IMR-90 (cell line): ENCODE results near the gene CAB39. TPM values are rescaled to one million over a fixed set of nuclear protein-coding genes. Genes with fewer than 3 reads are reported as not detected.
A peak's percentile ranks its signal among the peaks of the same experiment; 100 is the strongest.

ENCODE experiments used
- ATAC-seq: fragments of 200-7000 bp; cut with Tn5 transposase; 2 replicates; pipeline ENCODE4 v1.9.1; 2020; ENCODE audit warnings: low read depth, mild to moderate bottlenecking, moderate library complexity
- BruUV-seq: library from RNA; stranded (reverse); fragments of 400-500 nt; replicated peaks from 2 replicates; lab custom pipeline; 2021; lab: Mats Ljungman, UMichigan
- CTCF ChIA-PET: fragments of 300-600 bp; formaldehyde crosslinking; extraction: SDS; loops from one replicate; lab custom pipeline; 2021; ENCODE audit warnings: antibody characterized with exemption; lab: Yijun Ruan, JAX
- POLR2A ChIA-PET: fragments of 300-600 bp; sonication (Branson Sonifier 250); formaldehyde crosslinking; loops from one replicate; lab custom pipeline; 2022; ENCODE audit warnings: antibody characterized with exemption; ENCODE audit not compliant: unreplicated experiment; lab: Charles Lee
- DNase-seq: peaks from one replicate; pipeline ENCODE4 v3.0.0; 2013
- H2AFZ ChIP-seq: replicated peaks from 2 replicates; pipeline ENCODE3; 2013; ENCODE audit warnings: low read length, mild to moderate bottlenecking; ENCODE audit not compliant: poor library complexity
- H2AK5ac ChIP-seq: 2 replicates; pipeline ENCODE4 v1.6.1; 2013; ENCODE audit warnings: low read depth, low read length, inconsistent platforms
- H2AK9ac ChIP-seq: replicated peaks from 2 replicates; pipeline ENCODE3; 2013; ENCODE audit warnings: mild to moderate bottlenecking, low read depth, low read length, moderate library complexity; ENCODE audit not compliant: poor library complexity
- H2BK120ac ChIP-seq: 2 replicates; pipeline ENCODE4 v1.6.1; 2013; ENCODE audit warnings: low read depth, low read length, inconsistent platforms
- H2BK15ac ChIP-seq: 3 replicates; pipeline ENCODE4 v1.6.1; 2013; ENCODE audit warnings: low read depth, low read length, inconsistent platforms
- H2BK20ac ChIP-seq: 2 replicates; pipeline ENCODE4 v1.6.1; 2013; ENCODE audit warnings: low read depth, mild to moderate bottlenecking, inconsistent platforms, low read length, moderate library complexity
- H2BK5ac ChIP-seq: 2 replicates; pipeline ENCODE4 v1.6.1; 2013; ENCODE audit warnings: mild to moderate bottlenecking, low read depth, low read length, inconsistent platforms; ENCODE audit not compliant: poor library complexity, severe bottlenecking
- H3K14ac ChIP-seq: replicated peaks from 2 replicates; pipeline ENCODE4 v1.6.1; 2013; ENCODE audit warnings: low read depth, low read length, inconsistent platforms
- H3K18ac ChIP-seq: 2 replicates; pipeline ENCODE4 v1.6.1; 2013; ENCODE audit warnings: low read depth, low read length, control low read depth
- H3K23ac ChIP-seq: 2 replicates; pipeline ENCODE4 v1.6.1; 2013; ENCODE audit warnings: low read depth, low read length, inconsistent platforms
- H3K27ac ChIP-seq: 2 replicates; pipeline ENCODE4 v1.5.1; 2013; ENCODE audit warnings: mild to moderate bottlenecking, control low read depth, low read length; ENCODE audit not compliant: insufficient read depth
- H3K27me3 ChIP-seq: 2 replicates; pipeline ENCODE4 v1.6.1; 2013; ENCODE audit warnings: low read length; ENCODE audit not compliant: control insufficient read depth, insufficient read depth
- H3K36me3 ChIP-seq: 2 replicates; pipeline ENCODE4 v1.6.1; 2013; ENCODE audit warnings: low read length, mixed read lengths; ENCODE audit not compliant: control insufficient read depth, insufficient read depth
- H3K4ac ChIP-seq: 2 replicates; pipeline ENCODE4 v1.6.1; 2013; ENCODE audit warnings: low read depth, low read length, inconsistent platforms
- H3K4me1 ChIP-seq: 2 replicates; pipeline ENCODE4 v1.6.1; 2013; ENCODE audit warnings: low read length, mixed read lengths; ENCODE audit not compliant: control insufficient read depth, insufficient read depth
- H3K4me2 ChIP-seq: 2 replicates; pipeline ENCODE4 v1.6.1; 2013; ENCODE audit warnings: low read depth, mild to moderate bottlenecking, control low read depth, low read length, moderate library complexity
- H3K4me3 ChIP-seq: 2 replicates; pipeline ENCODE4 v1.5.1; 2013; ENCODE audit warnings: low read depth, mild to moderate bottlenecking, control low read depth, low read length, moderate library complexity; ENCODE audit not compliant: insufficient read depth
- H3K56ac ChIP-seq: 2 replicates; pipeline ENCODE4 v1.6.1; 2013; ENCODE audit warnings: low read length, inconsistent platforms; ENCODE audit not compliant: insufficient read depth; ENCODE audit errors: extremely low read depth
- H3K79me1 ChIP-seq, 2 experiments: 2 replicates each; pipeline ENCODE4 v1.6.1; 2013; ENCODE audit warnings: low read length in 2 of 2, inconsistent platforms in 1 of 2, low read depth in 1 of 2
- H3K9ac ChIP-seq: 2 replicates; pipeline ENCODE4 v1.6.1; 2013; ENCODE audit warnings: low read depth, low read length, control low read depth
- H3K9me1 ChIP-seq: 2 replicates; pipeline ENCODE4 v1.6.1; 2013; ENCODE audit warnings: low read length, inconsistent platforms; ENCODE audit not compliant: insufficient read depth
- H3K9me3 ChIP-seq: 2 replicates; pipeline ENCODE4 v1.6.1; 2013; ENCODE audit warnings: low read length; ENCODE audit not compliant: control insufficient read depth, insufficient read depth
- H4K20me1 ChIP-seq: 2 replicates; pipeline ENCODE4 v1.6.1; 2013; ENCODE audit warnings: low read length, inconsistent platforms; ENCODE audit not compliant: insufficient read depth
- H4K5ac ChIP-seq: 2 replicates; pipeline ENCODE4 v1.6.1; 2013; ENCODE audit warnings: mild to moderate bottlenecking, low read depth, low read length, control low read depth
- H4K8ac ChIP-seq, 2 experiments: 2 replicates each; pipeline ENCODE4 v1.6.1; 2013; ENCODE audit warnings: low read depth in 2 of 2, low read length in 2 of 2, control low read depth in 1 of 2, inconsistent platforms in 1 of 2
- H4K91ac ChIP-seq: 2 replicates; pipeline ENCODE4 v1.6.1; 2013; ENCODE audit warnings: low read depth, low read length, inconsistent platforms; ENCODE audit not compliant: insufficient read depth
- CEBPB ChIP-seq: IDR thresholded peaks from 2 replicates; pipeline ENCODE4 v1.6.1; 2012; ENCODE audit warnings: low read depth, low read length, improper control_type of control experiment
- WGBS, 2 experiments: methylation state at CpG; one replicate each; pipeline versions ENCODE4 v1.1.5 to v1.1.7; 2013; ENCODE audit warnings: missing lambda C conversion rate in 2 of 2; ENCODE audit not compliant: insufficient read length in 1 of 2; ENCODE audit errors: extremely low coverage in 2 of 2; 5-methylcytosine and 5-hydroxymethylcytosine counted together
- dilution Hi-C: fragments of 300-500 bp; cut with HindIII; formaldehyde crosslinking; loops from one replicate; pipeline ENCODE4 v1.14.3; 2018; ENCODE audit warnings: low sequenced_read_pairs; ENCODE audit not compliant: unreplicated experiment
- in situ Hi-C: fragments of 300-500 bp; cut with MboI; formaldehyde crosslinking; loops from 3 replicates; pipeline ENCODE4 v1.14.3; 2019; ENCODE audit warnings: low sequenced_read_pairs, inconsistent platforms, mixed read lengths
- intact Hi-C: fragments of 100-400 bp; cut with micrococcal nuclease; formaldehyde crosslinking; loops from 2 replicates; pipeline ENCODE4 v1.10.0; 2022
- polyA plus RNA-seq, 3 experiments: library from polyadenylated mRNA; depleted of rRNA; stranded (reverse); fragments of >200 nt; gene quantifications; 2 replicates each; pipeline ENCODE4 v1.2.3, GENCODE V29; 2012; ENCODE audit warnings: low replicate concordance in 1 of 3
- total RNA-seq: library from RNA; depleted of rRNA; stranded (reverse); fragments of >200 nt; gene quantifications from 2 replicates; pipeline ENCODE4 v1.2.3, GENCODE V29; 2012

The CAB39 gene
- total and polyA plus RNA-seq, 2 of the 4 experiments (the other 2 are of a cell fraction): 38.2 to 71.7 TPM

GRCh38 chr2:230682546-230682945, 30.1 kb upstream of the CAB39 start:
- WGBS, 2 experiments: 100% methylated on average over 2 of the region's 3 CpGs; no CpG with 5 or more reads in 1 of the 2 experiments
- TF ChIP-seq CEBPB: no peak
- H3K4me2 ChIP-seq: no peak overlapping the region
- no peak overlapping the region for H3K14ac ChIP-seq
- H4K20me1 ChIP-seq: no peaks in the 10 kb centered on the region
- H3K79me1 ChIP-seq: 0 out of 4 replicates have a peak, but pooled peaks cover 0 to 3% of the 10 kb centered on the region in 2 experiments
- dilution Hi-C loops (no loop called here), in situ Hi-C loops (no loop called here), intact Hi-C loops (no loop called here)
- no peak overlapping the region for H4K91ac ChIP-seq
- no peak overlapping the region for H2AK9ac ChIP-seq
- no peaks in the 10 kb centered on the region for H3K27me3 ChIP-seq
- no peak overlapping the region for H3K27ac ChIP-seq
- no TSS peak for BruUV-seq
- ChIA-PET CTCF (no interaction called here), POLR2A (no interaction called here)
- no peak overlapping the region for H3K18ac ChIP-seq
- ATAC-seq (no peak), DNase-seq (no peak)
- no peak overlapping the region for H2BK20ac ChIP-seq
- peak overlapping the region; percentile 83; the same call in 2 of the 3 replicates for H2BK15ac ChIP-seq
- peaks cover 13% of the 10 kb centered on the region for H3K9me1 ChIP-seq
- H2AFZ ChIP-seq: no peak overlapping the region
- H3K23ac ChIP-seq: no peak overlapping the region
- H2AK5ac ChIP-seq: 0 out of 2 replicates have a peak overlapping the region, but pooled peaks have one; percentile 1
- H4K8ac ChIP-seq: no peak overlapping the region
- H3K56ac ChIP-seq: no peak overlapping the region
- peaks cover 9% of the 10 kb centered on the region for H3K4me1 ChIP-seq
- peaks cover 3% of the 10 kb centered on the region for H3K9me3 ChIP-seq
- H4K5ac ChIP-seq: no peak overlapping the region
- H3K9ac ChIP-seq: no peak overlapping the region
- H3K4me3 ChIP-seq: no peak overlapping the region
- H3K36me3 ChIP-seq: no peaks in the 10 kb centered on the region
- H2BK5ac ChIP-seq: no peak overlapping the region
- H3K4ac ChIP-seq: no peak overlapping the region; the same call in 1 of the 2 replicates
- H2BK120ac ChIP-seq: no peak overlapping the region; the same call in 1 of the 2 replicates
